Trophoblast cell (in vitro differentiated cells and primary cell): ENCODE measurements around the gene SERPINA7.

Experiments used
- DNase-seq, 2 donors: peaks; one replicate each; pipeline ENCODE4 v3.0.0-alpha.2; 2016
- H2AFZ ChIP-seq: 2 replicates; pipeline ENCODE4 v1.6.1; 2013; ENCODE audit warnings: low read length, moderate library complexity, mild to moderate bottlenecking; ENCODE audit not compliant: insufficient read depth, poor library complexity
- H2AK5ac ChIP-seq: 2 replicates; pipeline ENCODE4 v1.6.1; 2013; ENCODE audit warnings: mild to moderate bottlenecking, low read length
- H2BK120ac ChIP-seq: 2 replicates; pipeline ENCODE4 v1.6.1; 2013; ENCODE audit warnings: low read length, mild to moderate bottlenecking, moderate library complexity; ENCODE audit not compliant: insufficient read depth, poor library complexity
- H2BK12ac ChIP-seq: 2 replicates; pipeline ENCODE4 v1.6.1; 2013; ENCODE audit warnings: mild to moderate bottlenecking, low read length, moderate library complexity
- H2BK5ac ChIP-seq: 2 replicates; pipeline ENCODE4 v1.6.1; 2013; ENCODE audit warnings: low read length, low read depth, moderate library complexity, mild to moderate bottlenecking; ENCODE audit not compliant: poor library complexity
- H3K14ac ChIP-seq: 2 replicates; pipeline ENCODE4 v1.6.1; 2013; ENCODE audit warnings: mild to moderate bottlenecking, low read length
- H3K18ac ChIP-seq: 2 replicates; pipeline ENCODE4 v1.6.1; 2013; ENCODE audit warnings: mild to moderate bottlenecking, low read length
- H3K23ac ChIP-seq: 2 replicates; pipeline ENCODE4 v1.6.1; 2013; ENCODE audit warnings: low read length
- H3K27ac ChIP-seq: 2 replicates; pipeline ENCODE4 v1.5.1; 2013; ENCODE audit warnings: low read depth, mild to moderate bottlenecking, inconsistent platforms, low read length, moderate library complexity
- H3K27me3 ChIP-seq: 2 replicates; pipeline ENCODE4 v1.6.1; 2013; ENCODE audit warnings: inconsistent platforms, mild to moderate bottlenecking, low read length, moderate library complexity; ENCODE audit not compliant: insufficient read depth
- H3K36me3 ChIP-seq, 2 experiments: 1 replicate in 1 of 2; 2 replicates in 1 of 2; pipeline ENCODE4 v1.6.1; 2013; ENCODE audit warnings: low read length in 2 of 2, mild to moderate bottlenecking in 2 of 2, moderate library complexity in 1 of 2; ENCODE audit not compliant: insufficient read depth in 2 of 2, control insufficient read depth in 1 of 2
- H3K4ac ChIP-seq: 2 replicates; pipeline ENCODE4 v1.6.1; 2013; ENCODE audit warnings: low read depth, mild to moderate bottlenecking, low read length, moderate library complexity
- H3K4me1 ChIP-seq, 2 experiments: 1 replicate in 1 of 2; 2 replicates in 1 of 2; pipeline ENCODE4 v1.6.1; 2013; ENCODE audit warnings: low read length in 2 of 2, mild to moderate bottlenecking in 2 of 2, moderate library complexity in 1 of 2; ENCODE audit not compliant: insufficient read depth in 2 of 2, control insufficient read depth in 1 of 2
- H3K4me2 ChIP-seq: 2 replicates; pipeline ENCODE4 v1.6.1; 2013; ENCODE audit warnings: inconsistent platforms, mild to moderate bottlenecking, low read length, moderate library complexity
- H3K4me3 ChIP-seq: 2 replicates; pipeline ENCODE4 v1.5.1; 2013; ENCODE audit warnings: mild to moderate bottlenecking, low read depth, low read length, inconsistent platforms
- H3K79me1 ChIP-seq: one replicate; pipeline ENCODE4 v1.6.1; 2013; ENCODE audit warnings: low read length
- H3K79me2 ChIP-seq: 2 replicates; pipeline ENCODE4 v1.6.1; 2013; ENCODE audit warnings: low read length, mild to moderate bottlenecking; ENCODE audit not compliant: control insufficient read depth, insufficient read depth, poor library complexity
- H3K9ac ChIP-seq: 2 replicates; pipeline ENCODE4 v1.6.1; 2013; ENCODE audit warnings: mild to moderate bottlenecking, low read length
- H3K9me3 ChIP-seq: 2 replicates; pipeline ENCODE4 v1.6.1; 2013; ENCODE audit warnings: low read depth, mild to moderate bottlenecking, control low read depth, inconsistent platforms, low read length; ENCODE audit not compliant: insufficient read depth
- H4K12ac ChIP-seq: 2 replicates; pipeline ENCODE4 v1.6.1; 2013; ENCODE audit warnings: low read depth, mild to moderate bottlenecking, low read length, moderate library complexity
- H4K8ac ChIP-seq: 2 replicates; pipeline ENCODE4 v1.6.1; 2013; ENCODE audit warnings: low read depth, mild to moderate bottlenecking, low read length, moderate library complexity
- H4K91ac ChIP-seq: one replicate; pipeline ENCODE4 v1.6.1; 2013; ENCODE audit warnings: low read depth, mild to moderate bottlenecking, low read length, moderate library complexity
- WGBS: extraction: QIAGEN DNeasy Blood & Tissue Kit; methylation state at CpG from one replicate; pipeline ENCODE4 v1.1.7; 2013; ENCODE audit warnings: missing lambda C conversion rate; ENCODE audit not compliant: insufficient read length, insufficient coverage; ENCODE audit errors: extremely low coverage; 5-methylcytosine and 5-hydroxymethylcytosine counted together

SERPINA7 gene

GRCh38 chrX:106035064-106035463 is 3.5 kb downstream of the SERPINA7 start:
- Histone ChIP-seq H4K91ac (no peak overlapping the region), H2AFZ (no peak overlapping the region), H4K8ac (no peak overlapping the region), H3K14ac (no peak overlapping the region), H3K4me3 (no peak overlapping the region), H3K23ac (no peak overlapping the region), H3K36me3 (no peaks in the 10 kb centered on the region), H3K18ac (no peak overlapping the region), H3K27me3 (no peaks in the 10 kb centered on the region), H3K4ac (no peak overlapping the region), H3K79me2 (no peaks in the 10 kb centered on the region), H3K27ac (no peak overlapping the region), H2BK120ac (no peak overlapping the region), H4K12ac (no peak overlapping the region), H2BK12ac (no peak overlapping the region), H3K79me1 (no peaks in the 10 kb centered on the region), H3K9ac (no peak overlapping the region), H2AK5ac (no peak overlapping the region), H3K4me1 (no peaks in the 10 kb centered on the region), H3K9me3 (no peaks in the 10 kb centered on the region), H3K4me2 (no peak overlapping the region), H2BK5ac (no peak overlapping the region)
- no CpG with 5 or more reads among the region's 2 CpGs for WGBS
- DNase-seq: peak in 1 of 2 donors; percentile 4

GRCh38 chrX:106023947-106024346 is 14.6 kb downstream of the SERPINA7 start:
- no peak overlapping the region for H2BK120ac ChIP-seq
- H3K27ac ChIP-seq: no peak overlapping the region
- H4K91ac ChIP-seq: no peak overlapping the region
- H3K4ac ChIP-seq: no peak overlapping the region
- no peaks in the 10 kb centered on the region for H3K79me2 ChIP-seq
- H3K36me3 ChIP-seq: no peaks in the 10 kb centered on the region
- H2AFZ ChIP-seq: no peak overlapping the region
- no peak overlapping the region for H4K8ac ChIP-seq
- no peak overlapping the region for H3K9ac ChIP-seq
- no peak overlapping the region for H3K18ac ChIP-seq
- H3K14ac ChIP-seq: no peak overlapping the region
- no peaks in the 10 kb centered on the region for H3K79me1 ChIP-seq
- H3K4me2 ChIP-seq: no peak overlapping the region
- H3K4me1 ChIP-seq: no peaks in the 10 kb centered on the region
- no peak overlapping the region for H3K23ac ChIP-seq
- no peak overlapping the region for H2BK12ac ChIP-seq
- H3K27me3 ChIP-seq: no peaks in the 10 kb centered on the region
- H3K4me3 ChIP-seq: no peak overlapping the region
- no peak overlapping the region for H2BK5ac ChIP-seq
- DNase-seq: no peak
- WGBS: no CpG with 5 or more reads among the region's 4 CpGs
- no peaks in the 10 kb centered on the region for H3K9me3 ChIP-seq
- H4K12ac ChIP-seq: no peak overlapping the region
- no peak overlapping the region for H2AK5ac ChIP-seq

DNA sequence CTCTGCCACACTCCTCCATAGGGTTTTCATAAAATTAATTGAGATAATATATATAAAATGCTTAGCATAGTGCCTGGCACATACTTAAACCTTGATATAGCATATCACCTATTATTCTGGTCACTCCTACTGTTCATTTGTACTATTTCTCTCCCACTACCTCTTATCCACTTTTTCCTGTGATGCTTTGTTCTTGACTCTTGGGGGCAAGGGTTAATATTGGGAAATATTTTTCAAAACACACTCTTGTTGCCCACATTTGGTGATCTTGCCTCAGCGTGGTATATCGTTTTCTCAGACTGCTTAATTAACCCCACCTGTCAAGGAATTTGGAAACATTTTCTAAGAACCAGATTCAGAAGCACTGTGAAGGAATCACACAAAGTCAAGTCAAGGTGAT is 16.3 kb downstream of the SERPINA7 start:
- no peak overlapping the region for H2AK5ac ChIP-seq
- no peak overlapping the region for H2BK120ac ChIP-seq
- no peaks in the 10 kb centered on the region for H3K36me3 ChIP-seq
- H4K12ac ChIP-seq: no peak overlapping the region
- no peak overlapping the region for H3K14ac ChIP-seq
- no peak overlapping the region for H3K23ac ChIP-seq
- H3K4me1 ChIP-seq: no peaks in the 10 kb centered on the region
- H3K9ac ChIP-seq: no peak overlapping the region
- no peak overlapping the region for H3K18ac ChIP-seq
- no peaks in the 10 kb centered on the region for H3K27me3 ChIP-seq
- no peak overlapping the region for H2AFZ ChIP-seq
- H3K79me1 ChIP-seq: no peaks in the 10 kb centered on the region
- H3K79me2 ChIP-seq: no peaks in the 10 kb centered on the region
- H2BK5ac ChIP-seq: no peak overlapping the region
- no CpG with 5 or more reads among the region's 2 CpGs for WGBS
- H4K91ac ChIP-seq: no peak overlapping the region
- no peak overlapping the region for H3K4me3 ChIP-seq
- DNase-seq: no peak
- no peak overlapping the region for H3K27ac ChIP-seq
- no peak overlapping the region for H2BK12ac ChIP-seq
- H3K9me3 ChIP-seq: no peaks in the 10 kb centered on the region
- H3K4ac ChIP-seq: no peak overlapping the region
- H4K8ac ChIP-seq: no peak overlapping the region
- no peak overlapping the region for H3K4me2 ChIP-seq

DNA sequence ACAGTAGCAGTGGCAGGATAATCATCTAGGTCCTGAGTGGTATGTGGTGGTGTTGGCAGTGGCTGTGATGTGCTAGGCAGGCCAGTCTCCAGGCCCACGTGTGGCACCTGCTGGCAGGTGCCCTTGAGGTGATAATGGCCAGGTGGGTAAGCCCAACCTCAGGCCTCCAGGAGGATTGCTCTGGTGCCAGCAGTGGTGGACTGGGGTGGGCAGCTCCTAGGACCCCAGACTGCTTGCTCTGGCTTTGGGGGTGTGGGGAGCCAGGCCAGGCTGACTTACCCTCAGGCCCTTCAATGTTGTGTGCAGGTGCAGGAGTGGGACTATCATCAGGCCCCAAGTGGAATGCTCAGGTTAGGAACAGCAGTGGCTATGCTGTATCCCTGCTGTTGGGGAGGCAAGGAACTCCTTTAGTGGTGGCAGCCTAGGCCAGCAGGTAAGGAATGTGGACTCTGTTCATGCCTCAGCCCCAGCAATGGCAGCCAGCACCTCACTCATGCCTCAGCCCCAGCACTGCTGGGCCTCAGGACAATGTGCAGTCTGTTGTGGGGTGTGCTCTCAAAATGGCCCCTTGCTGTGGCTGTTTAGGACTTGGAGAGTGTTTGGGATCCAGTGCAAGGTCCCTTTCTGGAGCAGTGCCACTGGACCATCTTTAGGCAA is 24.3 kb downstream of the SERPINA7 start:
- Histone ChIP-seq H4K8ac (no peak overlapping the region), H3K23ac (no peak overlapping the region)

More for the DNA sequence above, 24.3 kb downstream of the SERPINA7 start:
- Histone ChIP-seq H2BK12ac (no peak overlapping the region), H2AK5ac (no peak overlapping the region), H3K9ac (no peak overlapping the region), H3K18ac (no peak overlapping the region), H4K91ac (no peak overlapping the region), H2BK120ac (no peak overlapping the region), H3K79me2 (no peaks in the 10 kb centered on the region), H3K4me3 (no peak overlapping the region), H4K12ac (no peak overlapping the region), H3K9me3 (peaks cover 2% of the 10 kb centered on the region), H3K36me3 (no peaks in the 10 kb centered on the region), H3K4ac (no peak overlapping the region), H2AFZ (no peak overlapping the region), H3K27me3 (no peaks in the 10 kb centered on the region), H3K4me2 (no peak overlapping the region), H3K4me1 (no peaks in the 10 kb centered on the region), H3K14ac (no peak overlapping the region), H3K79me1 (no peaks in the 10 kb centered on the region), H2BK5ac (no peak overlapping the region), H3K27ac (no peak overlapping the region)
- no CpG with 5 or more reads among the region's 1 CpG for WGBS
- no peak for DNase-seq
